Measurements from ENCODE around the gene SAMD7.

SAMD7 gene

DNA sequence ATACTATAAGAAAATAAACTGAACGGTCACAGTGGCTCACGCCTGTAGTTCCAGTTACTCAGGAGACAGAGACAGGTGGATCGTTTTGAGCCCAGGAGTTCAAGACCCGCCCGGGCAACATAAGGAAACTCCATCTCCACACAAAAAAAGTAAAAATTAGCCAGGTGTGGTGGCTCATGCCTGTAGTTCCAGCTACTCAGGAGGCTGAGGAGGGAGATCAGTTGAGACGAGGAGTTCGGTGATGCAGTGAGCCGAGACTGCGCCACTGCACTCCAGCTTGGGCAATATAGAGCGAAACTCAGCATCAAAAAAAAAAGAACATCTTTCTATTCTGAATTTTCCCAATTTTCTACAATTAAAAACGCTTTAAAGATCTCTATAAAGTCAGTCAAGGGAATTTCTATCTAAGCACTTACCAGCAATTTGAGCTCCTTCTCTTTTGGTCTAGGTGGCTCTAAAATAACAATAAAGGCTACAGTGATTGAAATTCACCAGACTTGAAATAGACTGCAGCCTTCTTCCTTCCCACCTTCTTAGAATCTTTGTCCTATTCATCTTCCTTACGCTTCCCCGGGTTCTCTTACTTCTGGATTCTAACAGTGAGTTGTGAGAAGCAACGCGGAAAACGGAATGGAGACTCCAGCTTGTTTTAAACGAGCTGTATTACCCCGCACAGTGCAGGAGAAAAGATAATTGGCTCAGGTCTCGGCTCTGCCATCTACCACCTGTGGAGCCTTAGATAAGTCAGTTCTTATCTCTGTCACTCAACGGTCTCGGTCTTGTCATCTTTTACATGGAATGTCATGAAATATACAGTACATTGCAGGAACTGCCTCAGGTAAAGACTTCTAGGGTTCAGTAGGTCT is 54.4 kb downstream of the SAMD7 start:
- peaks cover 11% of the 10 kb centered on the region for H3K36me3 Mint-ChIP-seq (ENCODE audit: low read depth)

DNA sequence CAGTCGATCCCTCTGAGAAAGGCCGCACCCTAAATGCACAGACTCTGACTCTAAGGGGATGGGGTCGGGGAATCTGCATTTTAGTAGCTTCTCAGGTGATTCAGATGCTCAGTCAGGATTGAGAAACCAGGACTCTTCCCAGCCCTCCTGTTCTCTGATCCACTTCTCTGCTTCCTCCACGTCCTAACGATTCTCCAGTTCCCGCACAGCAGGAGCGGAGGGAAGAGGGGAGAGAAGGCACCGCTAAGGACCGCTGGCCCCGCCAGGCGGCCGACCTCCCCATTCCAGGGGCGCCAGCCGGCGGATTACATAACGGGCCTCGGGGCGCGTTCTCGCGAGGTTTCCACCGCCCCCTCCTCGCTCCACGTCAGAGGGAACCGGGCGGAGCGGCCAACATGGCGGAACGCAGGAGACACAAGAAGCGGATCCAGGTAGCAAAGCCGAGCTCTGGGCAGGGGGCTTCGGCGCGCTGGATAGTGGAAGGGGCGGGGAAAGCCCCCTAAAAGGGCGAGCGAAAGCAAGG is 55.1 kb downstream of the SAMD7 start, which contains the start of gene SEC62:
Gene SEC62, plus strand, starts transcription at position 380 of the 523 bp plus-strand sequence. Its CDS starts 16 bp downstream, at position 396.
- Mint-ChIP-seq H3K4me1 (ENCODE audit: low read depth) (peaks cover 33% of the 10 kb centered on the region), H3K9me3 (peaks cover 8% of the 10 kb centered on the region), H3K27ac (peak within 1 kb of the TSS; percentile 99), H3K4me3 (peak within 1 kb of the TSS; percentile 96), H3K27me3 (ENCODE audit: low read depth) (peaks cover 4% of the 10 kb centered on the region), H3K36me3 (ENCODE audit: low read depth) (peaks cover 11% of the 10 kb centered on the region)
- peak; percentile 90 for DNase-seq (ENCODE audit: low spot score)

More for the DNA sequence above, 54.4 kb downstream of the SAMD7 start:
- Mint-ChIP-seq H3K4me1 (ENCODE audit: low read depth) (peaks cover 33% of the 10 kb centered on the region), H3K27ac (peak overlapping the region; percentile 99), H3K4me3 (peak overlapping the region; percentile 96), H3K27me3 (ENCODE audit: low read depth) (peaks cover 4% of the 10 kb centered on the region), H3K9me3 (peaks cover 8% of the 10 kb centered on the region)
- DNase-seq (ENCODE audit: low spot score): no peak

DNA sequence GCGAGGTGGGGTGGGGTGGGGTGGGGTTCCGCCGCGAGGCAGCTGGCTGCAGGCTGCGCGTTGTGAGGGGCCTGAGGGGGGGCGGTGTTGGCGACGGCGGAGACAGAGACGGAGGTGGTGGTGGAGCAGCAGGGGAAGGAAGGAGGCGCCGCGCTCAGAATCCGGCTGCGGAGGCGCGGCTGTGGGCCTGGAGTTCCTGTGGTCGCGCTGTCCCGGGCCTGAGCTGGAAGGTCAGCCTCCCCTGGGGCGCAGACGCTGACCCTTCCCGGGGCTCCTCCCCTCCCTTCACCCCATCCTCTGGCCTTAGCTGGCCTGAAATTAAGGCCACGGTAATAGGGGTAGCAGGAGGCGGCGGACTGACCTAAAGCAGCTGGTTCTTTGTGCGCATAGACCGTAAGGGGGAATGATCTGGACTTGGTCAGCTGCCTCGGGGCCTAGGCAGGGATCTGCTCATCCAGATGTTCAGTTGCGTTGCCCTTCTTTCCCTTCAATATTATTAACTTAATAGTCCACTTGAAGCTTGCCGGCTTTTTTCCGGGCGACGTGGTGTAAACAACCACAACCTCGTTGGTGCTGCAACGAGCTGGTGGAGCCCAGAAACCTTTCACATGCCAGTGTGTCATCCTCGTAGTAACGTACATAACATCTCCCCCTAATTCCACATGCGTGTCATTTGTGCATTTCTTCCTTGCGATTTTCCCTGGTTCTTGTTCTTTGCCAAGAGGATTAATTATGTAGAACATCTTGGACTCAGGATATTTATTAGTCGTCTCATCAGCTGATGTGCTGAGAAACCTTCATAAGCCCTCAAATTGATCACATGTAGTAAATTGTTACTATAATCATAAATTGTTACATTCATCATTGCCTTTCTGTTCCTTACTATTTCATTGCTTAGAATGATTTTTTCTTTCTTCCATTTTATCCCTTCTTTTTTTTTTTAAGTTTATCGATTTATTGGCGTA is 55.9 kb downstream of the SAMD7 start:
- H3K27ac Mint-ChIP-seq: peak overlapping the region; percentile 99
- H3K4me3 Mint-ChIP-seq: peak overlapping the region; percentile 96
- peak; percentile 29 for DNase-seq (ENCODE audit: low spot score)
- H3K36me3 Mint-ChIP-seq (ENCODE audit: low read depth): peaks cover 17% of the 10 kb centered on the region
- H3K9me3 Mint-ChIP-seq: peaks cover 8% of the 10 kb centered on the region
- peaks cover 38% of the 10 kb centered on the region for H3K4me1 Mint-ChIP-seq (ENCODE audit: low read depth)
- H3K27me3 Mint-ChIP-seq (ENCODE audit: low read depth): peaks cover 4% of the 10 kb centered on the region

DNA sequence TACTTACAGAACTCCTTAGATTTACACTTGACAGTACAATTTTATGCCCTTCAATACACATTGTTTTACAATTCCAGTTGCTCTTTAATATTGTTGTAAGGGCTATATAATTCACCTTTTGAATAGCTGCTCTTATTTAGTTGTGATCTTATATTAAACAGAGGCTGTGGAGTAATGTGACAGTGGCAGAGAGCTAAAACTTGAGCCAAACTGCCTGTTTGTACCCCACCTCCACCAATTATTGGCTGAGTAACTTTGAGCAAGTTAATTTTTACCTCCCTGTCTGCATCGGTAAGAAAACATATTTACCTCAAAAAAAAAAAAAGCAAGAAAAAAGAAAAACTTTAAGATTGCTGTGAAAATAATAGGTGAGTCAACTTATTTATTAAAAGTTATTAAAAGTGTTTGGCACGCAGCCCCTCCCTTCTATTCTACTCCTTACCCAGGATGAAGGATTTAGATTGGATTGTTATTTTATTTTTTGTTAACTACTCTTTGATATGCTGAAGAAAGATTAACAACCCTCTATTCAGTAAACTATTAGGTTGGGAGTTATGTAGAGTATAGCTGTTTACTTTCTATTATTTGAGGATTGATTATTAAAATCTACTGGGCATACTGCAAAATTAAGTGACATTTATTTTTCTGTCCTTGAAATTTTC is 57.0 kb downstream of the SAMD7 start:
- H3K27ac Mint-ChIP-seq: no peak overlapping the region

GRCh38 chr3:169969174-169970095 is 58.1 kb downstream of the SAMD7 start:
- Mint-ChIP-seq H3K27ac (no peak overlapping the region), H3K9me3 (peaks cover 3% of the 10 kb centered on the region), H3K4me3 (peak overlapping the region; percentile 96), H3K36me3 (ENCODE audit: low read depth) (peaks cover 24% of the 10 kb centered on the region), H3K27me3 (ENCODE audit: low read depth) (peaks cover 3% of the 10 kb centered on the region), H3K4me1 (ENCODE audit: low read depth) (peaks cover 42% of the 10 kb centered on the region)
- no peak for DNase-seq (ENCODE audit: low spot score)

More for the DNA sequence above, 57.0 kb downstream of the SAMD7 start:
- no peak for DNase-seq (ENCODE audit: low spot score)
- Mint-ChIP-seq H3K9me3 (peaks cover 8% of the 10 kb centered on the region), H3K27me3 (ENCODE audit: low read depth) (peaks cover 4% of the 10 kb centered on the region), H3K36me3 (ENCODE audit: low read depth) (peaks cover 20% of the 10 kb centered on the region), H3K4me3 (peak overlapping the region; percentile 96), H3K4me1 (ENCODE audit: low read depth) (peaks cover 36% of the 10 kb centered on the region)

DNA sequence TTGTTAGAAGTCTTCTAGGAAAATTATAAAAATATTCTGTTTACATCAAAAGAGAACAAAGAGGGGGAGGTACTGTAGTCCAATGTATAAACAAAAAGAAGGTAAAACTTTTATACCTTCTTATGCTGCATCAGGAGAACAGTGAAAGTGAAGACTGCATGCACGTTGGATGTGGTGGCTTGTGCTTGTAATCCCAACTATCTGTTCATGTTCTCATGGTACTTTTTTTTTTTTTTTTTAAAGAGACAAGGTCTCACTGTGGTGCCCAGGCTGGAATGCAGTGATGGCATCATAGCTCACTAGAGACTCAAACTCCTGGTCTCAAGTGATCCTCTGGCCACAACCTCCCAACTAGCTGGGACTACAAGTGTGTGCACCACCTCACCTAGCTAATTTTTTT is 59.5 kb downstream of the SAMD7 start:
- peaks cover 41% of the 10 kb centered on the region for H3K4me1 Mint-ChIP-seq (ENCODE audit: low read depth)
- no peaks in the 10 kb centered on the region for H3K27me3 Mint-ChIP-seq (ENCODE audit: low read depth)
- H3K36me3 Mint-ChIP-seq (ENCODE audit: low read depth): peaks cover 26% of the 10 kb centered on the region
- no peak overlapping the region for H3K27ac Mint-ChIP-seq
- no peak for DNase-seq (ENCODE audit: low spot score)
- H3K9me3 Mint-ChIP-seq: no peaks in the 10 kb centered on the region
- H3K4me3 Mint-ChIP-seq: no peak overlapping the region

DNA sequence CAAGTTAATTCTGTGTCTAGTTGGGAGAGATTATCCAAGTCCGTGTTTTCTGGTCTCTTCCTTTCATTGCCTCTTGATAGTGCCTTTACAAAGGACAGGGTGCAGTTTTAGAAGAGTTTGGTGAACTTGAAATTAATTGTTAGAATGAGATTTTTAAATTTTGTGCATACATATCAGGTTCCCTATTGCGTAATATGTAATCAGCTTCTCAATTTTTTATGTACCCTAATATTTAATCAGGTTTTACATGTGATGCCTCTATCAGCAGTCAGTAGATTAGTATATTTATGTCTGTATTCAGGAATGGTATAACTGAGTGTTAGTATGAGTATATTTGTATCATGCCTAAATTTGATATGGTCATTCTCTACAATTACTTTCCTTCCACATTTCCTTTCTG is 60.1 kb downstream of the SAMD7 start:
- no peak overlapping the region for H3K4me3 Mint-ChIP-seq
- H3K9me3 Mint-ChIP-seq: no peaks in the 10 kb centered on the region
- H3K36me3 Mint-ChIP-seq (ENCODE audit: low read depth): peaks cover 33% of the 10 kb centered on the region
- H3K27ac Mint-ChIP-seq: no peak overlapping the region
- no peaks in the 10 kb centered on the region for H3K27me3 Mint-ChIP-seq (ENCODE audit: low read depth)
- no peak for DNase-seq (ENCODE audit: low spot score)
- peaks cover 36% of the 10 kb centered on the region for H3K4me1 Mint-ChIP-seq (ENCODE audit: low read depth)

DNA sequence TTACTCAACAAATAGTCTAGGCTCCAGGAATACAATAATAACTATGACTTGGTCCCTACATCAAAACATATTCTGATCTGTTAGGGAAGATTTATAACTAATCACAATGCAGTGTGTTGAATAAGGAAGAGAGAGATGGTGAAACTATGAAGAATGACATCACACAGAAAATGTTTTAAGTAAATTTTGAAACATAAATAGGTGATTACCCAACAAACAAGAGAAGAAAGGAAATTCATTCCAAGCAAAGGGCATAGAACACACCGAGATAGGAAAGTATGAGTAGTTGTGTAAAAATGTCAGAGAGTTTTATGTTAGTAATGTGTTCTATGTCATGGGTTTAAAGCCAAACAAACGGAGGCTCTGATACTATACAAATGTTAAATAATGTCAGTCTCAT is 68.7 kb downstream of the SAMD7 start:
- H3K36me3 Mint-ChIP-seq (ENCODE audit: low read depth): peaks cover 60% of the 10 kb centered on the region
- no peaks in the 10 kb centered on the region for H3K9me3 Mint-ChIP-seq
- DNase-seq (ENCODE audit: low spot score): no peak
- H3K27ac Mint-ChIP-seq: no peak overlapping the region
- H3K4me1 Mint-ChIP-seq (ENCODE audit: low read depth): peaks cover 6% of the 10 kb centered on the region
- H3K4me3 Mint-ChIP-seq: no peak overlapping the region
- H3K27me3 Mint-ChIP-seq (ENCODE audit: low read depth): no peaks in the 10 kb centered on the region

- Mint-ChIP-seq H3K9me3 (no peaks in the 10 kb centered on the region), H3K27ac (no peak overlapping the region), H3K4me3 (no peak overlapping the region), H3K27me3 (ENCODE audit: low read depth) (no peaks in the 10 kb centered on the region), H3K4me1 (ENCODE audit: low read depth) (peaks cover 6% of the 10 kb centered on the region), H3K36me3 (ENCODE audit: low read depth) (peaks cover 61% of the 10 kb centered on the region)
- DNase-seq (ENCODE audit: low spot score): no peak
These were observed 72.9 kb downstream of the SAMD7 start for GRCh38 chr3:169984292-169984691.

Data from T-helper 2 cell treated with Interferon-gamma antibody and Interleukin-4, amounts not matched to agents 5 μg/mL and 100 μg/mL, for 36 hours (primary cell).